GM23248 (cell line): ENCODE data around the gene DBH. TPM values are rescaled to one million over a fixed set of nuclear protein-coding genes. Genes with fewer than 3 reads are reported as not detected.

Source experiments
- DNase-seq: peaks from one replicate; pipeline ENCODE4 v3.0.0-alpha.2; 2015
- H2AFZ ChIP-seq: fragments of 200-600 bp; sonication (generic); 2 replicates; pipeline ENCODE4 v1.6.1; 2016; ENCODE audit warnings: antibody characterized with exemption
- H3F3A ChIP-seq: fragments of 200-600 bp; sonication (generic); 2 replicates; pipeline ENCODE4 v1.6.1; 2016; ENCODE audit warnings: mild to moderate bottlenecking, antibody characterized with exemption, mixed run types; ENCODE audit not compliant: insufficient read depth
- H3K27ac ChIP-seq: fragments of 200-600 bp; sonication (generic); 2 replicates; pipeline ENCODE4 v1.5.1; 2016; ENCODE audit warnings: mild to moderate bottlenecking
- H3K27me3 ChIP-seq: fragments of 200-600 bp; sonication (generic); replicated peaks from 2 replicates; pipeline ENCODE4 v1.6.1; 2016; ENCODE audit warnings: mild to moderate bottlenecking; ENCODE audit not compliant: insufficient read depth
- H3K36me3 ChIP-seq: fragments of 200-600 bp; sonication (generic); 2 replicates; pipeline ENCODE4 v1.6.1; 2016; ENCODE audit warnings: low read depth, mild to moderate bottlenecking
- H3K4me1 ChIP-seq: fragments of 200-600 bp; sonication (generic); 2 replicates; pipeline ENCODE4 v1.6.1; 2016; ENCODE audit warnings: mild to moderate bottlenecking; ENCODE audit not compliant: insufficient read depth
- H3K4me2 ChIP-seq: fragments of 200-600 bp; sonication (generic); one replicate; pipeline ENCODE4 v1.6.1; 2016; ENCODE audit warnings: mild to moderate bottlenecking; ENCODE audit not compliant: unreplicated experiment
- H3K4me3 ChIP-seq: fragments of 200-600 bp; sonication (generic); 2 replicates; pipeline ENCODE4 v1.5.1; 2016; ENCODE audit warnings: mild to moderate bottlenecking
- H3K79me2 ChIP-seq: fragments of 200-600 bp; sonication (generic); 2 replicates; pipeline ENCODE4 v1.6.1; 2016; ENCODE audit warnings: mild to moderate bottlenecking; ENCODE audit not compliant: insufficient read depth
- H3K9ac ChIP-seq: fragments of 200-600 bp; sonication (generic); 2 replicates; pipeline ENCODE4 v1.6.1; 2016; ENCODE audit warnings: mild to moderate bottlenecking
- H3K9me2 ChIP-seq: fragments of 200-600 bp; sonication (generic); 2 replicates; pipeline ENCODE4 v1.6.1; 2016; ENCODE audit warnings: mixed run types, mild to moderate bottlenecking, moderate library complexity; ENCODE audit not compliant: insufficient read depth
- H3K9me3 ChIP-seq: fragments of 200-600 bp; sonication (generic); one replicate; pipeline ENCODE4 v1.6.1; 2017; ENCODE audit warnings: low read depth
- H4K20me1 ChIP-seq: fragments of 200-600 bp; sonication (generic); 2 replicates; pipeline ENCODE4 v1.6.0; 2016; ENCODE audit not compliant: insufficient read depth
- EZH2 ChIP-seq: fragments of 200-600 bp; sonication (generic); IDR thresholded peaks from 2 replicates; pipeline ENCODE4 v1.6.1; 2018; ENCODE audit warnings: antibody characterized with exemption, mild to moderate bottlenecking; ENCODE audit not compliant: insufficient read depth, poor library complexity, severe bottlenecking
- EZH2phosphoT487 ChIP-seq: fragments of 200-600 bp; sonication (generic); IDR thresholded peaks from 2 replicates; pipeline ENCODE4 v1.6.1; 2018; ENCODE audit warnings: antibody characterized with exemption, moderate library complexity, mild to moderate bottlenecking, low read depth; ENCODE audit not compliant: insufficient read depth
- WGBS, 2 experiments: methylation state at CpG; one replicate each; pipeline ENCODE4 v1.1.6; 2015 to 2017; ENCODE audit warnings: low lambda C conversion rate in 2 of 2, low coverage in 1 of 2; ENCODE audit errors: missing lambda C conversion rate in 2 of 2; 5-methylcytosine and 5-hydroxymethylcytosine counted together
- in situ Hi-C: fragments of 300-500 bp; cut with MboI; formaldehyde crosslinking; loops from 2 replicates; pipeline ENCODE4 v1.15.0; 2020
- polyA plus RNA-seq: library from polyadenylated mRNA; unstranded; fragments of >200 nt; fragmentation: Nextera tagmentation; extraction: Ambion mirVana; gene quantifications from 2 replicates; pipeline ENCODE4 v1.2.1, GENCODE V29; 2016
- total RNA-seq: library from RNA; depleted of rRNA; stranded (reverse); fragments of >200 nt; shearing (Covaris generic); gene quantifications from 2 replicates; pipeline ENCODE4 v1.2.3, GENCODE V29; 2014

Gene DBH
- total and polyA plus RNA-seq, 2 experiments from 2014 or later = not detected

GRCh38 chr9:133602277-133602676, 33.9 kb upstream of the DBH start:
- TF ChIP-seq EZH2 (no peak), EZH2phosphoT487 (no peak)
- Histone ChIP-seq H3K4me1 (no peaks in the 10 kb centered on the region), H3K27me3 (peaks cover 50% of the 10 kb centered on the region), H4K20me1 (no peaks in the 10 kb centered on the region), H3F3A (peaks cover 4% of the 10 kb centered on the region; the same call in 1 of the 2 replicates), H3K79me2 (no peaks in the 10 kb centered on the region), H3K9me3 (no peaks in the 10 kb centered on the region), H3K27ac (no peak overlapping the region), H3K4me2 (no peak overlapping the region), H3K9ac (no peak overlapping the region), H3K36me3 (no peaks in the 10 kb centered on the region), H3K4me3 (no peak overlapping the region), H3K9me2 (no peaks in the 10 kb centered on the region), H2AFZ (no peak overlapping the region)
- WGBS, 2 experiments = 21 to 23% methylated on average over 7 to 10 of the region's 10 CpGs
- no peak for DNase-seq
- in situ Hi-C loops = no loop called here

DNA sequence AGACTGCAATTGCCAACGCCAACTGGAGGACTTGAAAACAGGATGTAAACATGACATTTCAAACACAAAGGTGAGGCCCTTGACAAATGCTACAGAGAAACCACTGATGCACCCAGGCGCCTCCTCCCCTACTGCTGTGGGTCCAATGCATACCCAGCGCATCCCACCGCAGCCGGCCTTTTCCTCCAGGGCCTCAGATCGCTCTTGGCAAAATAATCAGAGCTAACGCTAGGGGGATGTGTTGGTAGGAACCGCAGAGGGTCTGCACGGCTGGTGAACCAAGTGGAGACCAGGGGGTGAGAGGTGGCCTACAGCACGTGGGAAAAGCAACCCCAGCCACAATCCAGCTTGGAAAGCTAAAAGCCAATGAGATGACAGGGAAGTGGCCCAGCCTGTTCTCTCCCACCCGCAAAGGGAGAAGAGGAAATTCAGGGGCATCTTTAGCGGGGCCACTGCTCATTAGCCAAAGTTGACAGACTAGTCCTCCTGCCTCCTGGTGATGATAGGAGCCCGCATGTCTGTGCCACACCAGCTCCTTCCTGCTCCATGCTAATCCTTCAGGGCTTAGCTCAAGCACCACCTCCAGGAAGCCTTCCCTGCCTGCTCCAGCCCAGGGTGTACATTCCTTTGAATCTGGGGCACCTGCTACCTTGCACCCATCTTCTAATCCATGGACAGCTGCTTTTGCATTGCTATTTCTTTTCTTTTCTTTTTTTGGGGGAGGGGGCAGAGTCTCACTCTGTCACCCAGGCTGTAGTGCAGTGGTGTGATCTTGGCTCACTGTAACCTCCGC, 32.8 kb upstream of the DBH start:
- Histone ChIP-seq H3K27ac (no peak overlapping the region), H3K4me3 (no peak overlapping the region), H3K9ac (no peak overlapping the region), H3K9me3 (no peaks in the 10 kb centered on the region), H3K9me2 (no peaks in the 10 kb centered on the region), H3F3A (no peaks in the 10 kb centered on the region), H2AFZ (no peak overlapping the region), H3K4me1 (no peaks in the 10 kb centered on the region), H3K27me3 (peaks cover 61% of the 10 kb centered on the region), H3K79me2 (no peaks in the 10 kb centered on the region), H4K20me1 (no peaks in the 10 kb centered on the region), H3K4me2 (no peak overlapping the region), H3K36me3 (no peaks in the 10 kb centered on the region)
- DNase-seq = no peak
- TF ChIP-seq EZH2 (no peak), EZH2phosphoT487 (no peak)
- in situ Hi-C loops = no loop called here
- 22 to 23% methylated on average over 14 of the region's 14 CpGs for WGBS, 2 experiments

DNA sequence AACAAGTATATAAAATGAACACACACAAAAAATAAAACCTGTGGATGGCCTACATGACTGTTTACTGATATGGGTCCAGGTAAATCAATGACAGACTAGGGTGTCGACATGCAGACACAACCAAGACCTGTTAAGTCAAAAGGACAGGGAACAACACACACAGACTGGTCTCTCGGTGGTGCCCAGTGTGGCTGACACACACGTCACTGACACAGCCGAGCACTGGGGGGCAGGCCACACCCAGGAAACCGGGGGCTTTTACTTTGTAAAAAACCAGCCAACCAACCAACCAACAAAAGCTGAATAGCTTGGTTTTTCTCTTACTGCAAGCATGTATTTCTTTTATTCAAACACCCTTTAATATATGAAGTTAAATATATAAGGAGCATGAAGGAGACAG, 31.9 kb upstream of the DBH start:
- Histone ChIP-seq H3F3A (no peaks in the 10 kb centered on the region), H3K4me1 (no peaks in the 10 kb centered on the region), H3K4me3 (no peak overlapping the region), H3K27ac (no peak overlapping the region), H3K36me3 (no peaks in the 10 kb centered on the region), H4K20me1 (no peaks in the 10 kb centered on the region), H3K9me2 (no peaks in the 10 kb centered on the region), H3K27me3 (peaks cover 62% of the 10 kb centered on the region), H3K9ac (no peak overlapping the region), H2AFZ (no peak overlapping the region), H3K9me3 (no peaks in the 10 kb centered on the region), H3K79me2 (no peaks in the 10 kb centered on the region), H3K4me2 (no peak overlapping the region)
- in situ Hi-C loops = no loop called here
- 40 to 44% methylated on average over 5 of the region's 5 CpGs for WGBS, 2 experiments
- TF ChIP-seq EZH2 = no peak
- no peak for DNase-seq

DNA sequence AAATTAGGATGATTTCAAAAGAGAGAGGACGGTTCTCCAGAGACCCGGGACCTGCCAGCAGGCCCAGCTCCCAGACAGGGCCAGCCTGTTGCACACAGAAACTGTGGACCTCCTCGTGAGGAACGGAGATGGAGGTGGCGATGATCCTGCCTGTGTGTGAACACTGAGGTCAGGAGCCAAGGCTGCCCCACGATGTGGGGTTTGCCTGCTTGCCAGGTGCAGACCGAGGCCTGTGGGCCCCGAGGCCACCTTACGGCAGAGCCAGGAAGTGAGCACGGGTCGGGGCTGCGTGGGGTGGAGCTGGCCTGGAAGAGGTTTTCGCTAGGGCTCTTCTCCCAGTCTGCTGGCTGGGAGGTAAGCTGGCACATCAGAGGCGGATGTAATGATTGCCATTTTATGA, 31.3 kb upstream of the DBH start:
- in situ Hi-C loops = no loop called here
- no peaks in the 10 kb centered on the region for H3K4me1 ChIP-seq
- DNase-seq = no peak
- no peak overlapping the region for H3K4me3 ChIP-seq
- 2 to 3% methylated on average over 14 of the region's 14 CpGs for WGBS, 2 experiments
- H3K9ac ChIP-seq = no peak overlapping the region
- no peaks in the 10 kb centered on the region for H3F3A ChIP-seq
- H3K9me2 ChIP-seq = no peaks in the 10 kb centered on the region
- peaks cover 67% of the 10 kb centered on the region for H3K27me3 ChIP-seq
- H3K36me3 ChIP-seq = no peaks in the 10 kb centered on the region
- no peaks in the 10 kb centered on the region for H4K20me1 ChIP-seq
- no peak overlapping the region for H3K4me2 ChIP-seq
- H3K27ac ChIP-seq = no peak overlapping the region
- H3K9me3 ChIP-seq = no peaks in the 10 kb centered on the region
- TF ChIP-seq EZH2phosphoT487 = no peak
- TF ChIP-seq EZH2 = no peak
- no peak overlapping the region for H2AFZ ChIP-seq
- H3K79me2 ChIP-seq = no peaks in the 10 kb centered on the region

DNA sequence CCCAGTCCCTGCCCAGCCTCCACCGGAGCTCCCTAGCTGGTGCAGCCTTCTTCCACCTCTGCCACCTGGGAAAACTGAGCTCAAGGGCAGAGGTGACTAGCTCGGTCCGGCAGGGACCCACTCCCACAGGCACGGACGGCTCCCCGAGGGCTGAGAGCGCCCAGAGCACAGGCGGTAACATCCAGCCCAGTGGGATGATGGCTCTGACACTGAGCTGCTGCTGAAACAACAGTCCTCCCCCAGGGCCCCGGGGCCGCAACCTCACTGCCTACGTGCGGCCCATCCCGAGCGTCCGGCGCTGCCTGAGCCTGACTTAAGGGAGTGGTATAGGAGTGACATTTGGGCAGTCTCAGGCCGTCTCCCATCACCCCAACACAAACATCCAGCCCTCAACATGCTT, 30.7 kb upstream of the DBH start:
- H3K27ac ChIP-seq = no peak overlapping the region
- no peak overlapping the region for H2AFZ ChIP-seq
- no peaks in the 10 kb centered on the region for H3K79me2 ChIP-seq
- no peak overlapping the region for H3K4me2 ChIP-seq
- no peaks in the 10 kb centered on the region for H3K9me3 ChIP-seq
- no peak overlapping the region for H3K9ac ChIP-seq
- H3K27me3 ChIP-seq = peaks cover 68% of the 10 kb centered on the region
- TF ChIP-seq EZH2phosphoT487 = no peak
- TF ChIP-seq EZH2 = no peak
- no peaks in the 10 kb centered on the region for H3F3A ChIP-seq
- no peaks in the 10 kb centered on the region for H3K9me2 ChIP-seq
- in situ Hi-C loops = no loop called here
- no peaks in the 10 kb centered on the region for H3K4me1 ChIP-seq
- WGBS, 2 experiments = 52 to 59% methylated on average over 17 of the region's 17 CpGs
- no peak for DNase-seq
- no peaks in the 10 kb centered on the region for H4K20me1 ChIP-seq
- H3K4me3 ChIP-seq = no peak overlapping the region
- no peaks in the 10 kb centered on the region for H3K36me3 ChIP-seq
